GM19438 (cell line): Measurements from ENCODE around the gene LRRC73.
"Not testable (repeated sequence)": the region's sequence is repeated elsewhere in the genome, so short reads cannot be mapped to it uniquely, and the experiment has no call there.

Source experiments
- ATAC-seq: cut with Tn5 transposase; IDR thresholded peaks from one replicate; pipeline ENCODE4 v1.9.1; 2021; ENCODE audit warnings: low read depth; ENCODE audit not compliant: unreplicated experiment

The LRRC73 gene

DNA sequence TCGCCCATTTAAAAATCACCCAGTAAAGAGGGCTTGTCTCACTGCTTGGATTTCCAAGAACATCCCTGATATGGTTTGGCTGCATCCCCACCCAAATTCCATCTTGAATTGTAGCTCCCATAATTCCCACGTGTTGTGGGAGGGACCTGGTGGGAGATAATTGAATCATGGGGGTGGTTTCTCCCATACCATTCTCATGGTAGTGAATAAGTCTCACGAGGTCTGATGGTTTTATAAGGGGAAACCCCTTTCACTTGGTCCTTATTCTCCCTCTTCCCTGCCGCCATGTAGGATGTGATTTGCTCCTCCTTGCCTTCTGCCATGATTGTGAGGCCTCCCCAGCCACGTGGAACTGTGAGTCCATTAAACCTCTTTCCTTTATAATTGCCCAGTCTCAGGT lies 42.9 kb downstream of the LRRC73 start:
- ATAC-seq = not testable (repeated sequence)

GRCh38 chr6:43465948-43466347 lies 44.2 kb downstream of the LRRC73 start:
- ATAC-seq = no peak

DNA sequence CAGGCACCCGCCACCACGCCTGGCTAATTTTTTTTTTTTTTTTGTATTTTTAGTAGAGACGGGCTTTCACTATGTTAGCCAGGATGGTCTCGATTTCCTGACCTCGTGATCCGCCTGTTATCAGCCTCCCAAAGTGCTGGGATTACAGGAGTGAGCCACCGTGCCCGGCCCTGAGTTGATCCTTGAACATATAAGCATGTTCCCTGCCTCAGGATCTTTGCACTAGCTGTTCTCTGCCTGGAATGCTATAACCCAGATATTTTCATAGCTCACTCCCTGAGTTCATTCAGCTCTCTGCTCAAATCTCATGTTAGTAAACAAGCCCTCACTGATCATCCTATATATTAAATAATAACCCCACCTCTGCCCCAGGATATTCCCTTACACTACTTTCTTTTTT lies 45.8 kb downstream of the LRRC73 start:
- no peak for ATAC-seq

DNA sequence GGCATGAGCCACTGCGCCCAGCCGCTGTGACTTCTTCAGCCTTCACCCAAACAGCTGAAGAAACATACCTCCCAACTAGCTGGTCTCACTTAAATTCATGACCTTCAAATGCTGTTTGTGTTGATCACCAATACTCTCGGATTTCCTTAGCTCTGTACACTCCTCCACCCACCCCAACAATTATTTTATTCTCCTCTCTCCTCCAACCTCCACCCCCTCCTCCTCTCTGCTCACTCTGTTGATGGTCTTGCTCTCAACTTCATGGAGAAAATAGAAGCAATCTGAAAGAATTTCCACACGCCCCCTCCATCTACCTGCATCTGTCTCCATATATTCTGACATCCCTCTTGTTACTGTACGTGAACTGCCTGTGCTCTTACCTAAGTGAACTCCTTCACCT lies 48.2 kb downstream of the LRRC73 start:
- ATAC-seq = no peak

- ATAC-seq = no peak
These were observed 50.1 kb downstream of the LRRC73 start for GRCh38 chr6:43460032-43460431.

DNA sequence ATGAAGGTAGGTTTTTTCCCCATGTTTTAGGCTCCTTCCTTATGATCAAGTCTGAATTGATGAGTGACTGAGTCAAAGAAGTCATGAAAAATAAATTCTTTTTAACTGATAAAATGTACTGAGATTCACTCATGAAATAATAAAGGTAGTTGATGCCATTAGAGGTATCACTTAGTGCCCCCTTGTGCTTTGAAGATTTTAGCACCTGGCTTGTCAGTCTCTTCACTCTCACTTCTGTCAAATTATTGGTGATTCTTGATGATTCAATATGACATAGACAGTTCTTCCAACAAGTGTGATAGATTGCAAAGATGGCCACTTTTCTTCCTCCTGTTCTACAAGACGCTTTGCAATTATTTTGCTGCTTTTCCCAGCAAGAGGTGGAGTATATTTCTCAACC lies 50.6 kb downstream of the LRRC73 start:
- no peak for ATAC-seq

DNA sequence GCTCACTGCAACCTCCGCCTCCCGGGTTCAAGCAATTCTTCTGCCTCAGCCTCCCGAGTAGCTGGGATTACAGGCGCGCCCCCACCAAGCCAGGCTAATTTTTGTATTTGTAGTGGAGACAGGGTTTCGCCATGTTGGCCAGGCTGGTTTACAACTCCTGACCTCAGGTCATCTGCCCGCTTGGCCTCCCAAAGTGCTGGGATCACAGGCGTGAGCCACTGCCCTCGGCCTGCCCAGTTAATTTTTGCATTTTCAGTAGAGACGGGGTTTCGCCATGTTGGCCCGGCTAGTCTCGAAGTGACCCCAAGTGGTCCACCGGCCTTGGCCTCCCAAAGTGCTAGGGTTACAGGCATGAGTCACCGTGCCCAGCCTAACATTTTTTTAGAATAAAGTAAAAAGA lies 52.0 kb downstream of the LRRC73 start:
- not testable (repeated sequence) for ATAC-seq

DNA sequence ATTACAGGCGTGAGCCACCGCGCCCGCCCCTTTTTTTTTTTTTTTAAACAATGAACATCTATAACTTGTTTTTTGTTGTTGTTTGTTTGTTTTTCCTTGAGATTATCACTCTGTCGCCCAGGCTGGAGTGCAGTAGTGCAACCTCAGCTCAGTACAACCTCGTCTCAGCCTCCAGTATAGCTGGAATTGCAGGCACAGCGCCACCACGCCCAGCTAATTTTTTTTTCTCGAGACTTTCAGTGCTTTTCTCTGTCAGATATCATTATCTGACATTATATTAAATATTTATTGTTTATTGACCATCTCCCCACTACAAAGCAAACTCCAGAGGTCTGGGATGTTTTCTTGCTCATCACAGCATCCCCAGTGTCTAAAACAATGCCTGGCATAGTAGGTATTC lies 52.5 kb downstream of the LRRC73 start:
- ATAC-seq = no peak
